ENCODE measurements around the gene DMPK.
A peak's percentile ranks its signal among the peaks of the same experiment; 100 is the strongest.

Gene DMPK

GRCh38 chr19:45785781-45786532 lies 3.7 kb upstream of the DMPK start:
- DNase-seq (ENCODE audit: low spot score): no peak

- DNase-seq (ENCODE audit: low spot score): no peak
Measured at GRCh38 chr19:45785097-45785496, 2.8 kb upstream of the DMPK start.

GRCh38 chr19:45784096-45784495 lies 1.8 kb upstream of the DMPK start:
- DNase-seq (ENCODE audit: low spot score): no peak

GRCh38 chr19:45782820-45783785 lies 813 bp upstream of the DMPK start:
- DNase-seq (ENCODE audit: low spot score): no peak

GRCh38 chr19:45781214-45782161 lies 802 bp downstream of the DMPK start:
- DNase-seq (ENCODE audit: low spot score): no peak

GRCh38 chr19:45780448-45781213 lies 1.7 kb downstream of the DMPK start:
- no peak for DNase-seq (ENCODE audit: low spot score)

- no peak for DNase-seq (ENCODE audit: low spot score)
Measured at GRCh38 chr19:45780146-45780447, 2.2 kb downstream of the DMPK start.

GRCh38 chr19:45779231-45780145 lies 2.8 kb downstream of the DMPK start:
- peak; percentile 85 for DNase-seq (ENCODE audit: low spot score)

- DNase-seq (ENCODE audit: low spot score): no peak
Measured at GRCh38 chr19:45778010-45778661, 4.2 kb downstream of the DMPK start.

- no peak for DNase-seq (ENCODE audit: low spot score)
Measured at GRCh38 chr19:45777395-45777961, 4.8 kb downstream of the DMPK start.

GRCh38 chr19:45774765-45775164 lies 7.5 kb downstream of the DMPK start:
- DNase-seq (ENCODE audit: low spot score): no peak

GRCh38 chr19:45773384-45773783 lies 8.9 kb downstream of the DMPK start:
- DNase-seq (ENCODE audit: low spot score): no peak

- DNase-seq (ENCODE audit: low spot score): no peak
Measured at GRCh38 chr19:45772912-45773311, 9.4 kb downstream of the DMPK start.

- no peak for DNase-seq (ENCODE audit: low spot score)
Measured at GRCh38 chr19:45772130-45772840, 10.0 kb downstream of the DMPK start.

GRCh38 chr19:45771311-45771933 lies 10.9 kb downstream of the DMPK start:
- DNase-seq (ENCODE audit: low spot score): no peak

- DNase-seq (ENCODE audit: low spot score): peak; percentile 95
Measured at GRCh38 chr19:45770192-45771101, 11.8 kb downstream of the DMPK start.

- DNase-seq (ENCODE audit: low spot score): no peak
Measured at GRCh38 chr19:45769821-45770191, 12.5 kb downstream of the DMPK start.
